Stimulated activated CD8-positive, alpha-beta memory T cell treated with anti-CD3 and anti-CD28 coated beads, Interleukin-12 subunit alpha, Interleukin-12 subunit beta, amount 100 ng/mL, for 4 hours (primary cell): ENCODE results near the gene SPECC1L.

Experiments used
- DNase-seq: peaks from one replicate; pipeline ENCODE4 v3.0.0-alpha.2; 2020; ENCODE audit warnings: low read depth

The SPECC1L gene

DNA sequence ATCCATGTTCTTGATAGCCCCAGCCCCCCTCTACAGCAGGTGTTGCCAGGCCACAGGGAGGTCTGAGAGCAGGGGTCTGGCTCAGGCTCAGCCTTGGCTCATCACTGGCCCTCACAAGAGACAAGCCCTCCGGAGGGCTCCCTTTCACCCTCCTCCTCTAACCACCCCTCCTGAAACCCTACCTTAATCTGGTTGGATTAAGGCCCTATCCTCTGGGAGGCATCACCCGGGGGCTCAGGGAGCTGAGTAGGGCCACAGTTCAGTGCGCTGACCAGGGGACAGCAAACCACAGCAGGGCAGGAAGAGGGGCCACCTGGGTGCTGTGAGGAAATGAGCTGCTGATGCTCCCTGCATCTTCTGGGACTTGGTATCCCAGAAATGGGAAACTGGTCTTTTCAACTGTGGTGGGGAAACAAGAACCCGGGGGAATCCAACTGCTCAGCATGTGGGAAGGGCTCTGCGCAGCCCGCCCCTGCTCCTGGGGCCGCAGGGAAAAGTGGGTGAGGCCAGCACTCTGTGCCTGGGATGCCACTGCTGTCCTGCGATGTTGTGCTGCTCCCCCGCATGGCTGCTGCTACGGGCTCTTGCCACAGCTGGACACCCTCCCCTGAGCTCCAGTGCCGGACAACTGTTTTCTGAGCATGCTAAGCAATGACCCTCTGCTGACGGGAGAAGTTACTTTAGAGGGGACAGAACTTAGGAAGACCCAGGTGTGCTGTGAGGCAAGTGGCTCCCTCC lies 174.3 kb downstream of the SPECC1L start:
- no peak for DNase-seq

DNA sequence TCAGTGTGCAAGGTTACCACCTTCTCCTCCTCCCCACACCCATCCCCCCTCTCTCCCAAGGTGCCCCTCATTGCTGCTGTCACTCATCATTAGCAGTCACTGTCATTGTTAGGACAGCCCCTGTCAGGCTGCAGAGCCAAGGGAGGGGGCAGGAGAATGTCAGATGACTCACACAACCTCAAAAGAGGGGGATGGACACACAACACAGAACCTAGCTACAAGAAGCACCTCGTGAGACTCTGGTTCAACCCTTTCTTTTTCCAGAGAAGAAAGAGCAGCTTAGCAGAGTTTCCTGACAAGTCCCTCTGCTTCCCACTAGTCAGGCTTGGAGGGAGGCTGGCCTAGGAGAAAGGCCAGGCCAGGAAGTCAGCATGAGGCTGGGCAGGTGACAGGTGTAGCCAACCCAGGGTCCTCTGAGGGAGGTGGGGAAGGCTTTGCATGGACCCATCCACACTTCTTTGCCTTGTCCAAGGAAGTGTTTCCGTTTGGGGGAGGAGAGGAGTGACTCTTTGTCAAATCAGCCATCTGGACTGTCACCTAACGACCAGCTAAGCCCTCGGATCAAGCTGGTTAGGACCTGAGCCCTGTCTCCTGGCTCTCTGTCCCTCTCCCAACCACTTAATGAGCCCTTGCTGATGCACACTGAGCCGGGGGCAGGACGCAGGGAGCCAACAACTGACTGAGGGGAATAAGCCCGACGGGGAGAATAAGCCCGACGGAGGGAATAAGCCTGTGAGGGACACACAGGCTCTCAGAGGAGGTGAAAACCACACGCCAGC lies 175.0 kb downstream of the SPECC1L start:
- no peak for DNase-seq

DNA sequence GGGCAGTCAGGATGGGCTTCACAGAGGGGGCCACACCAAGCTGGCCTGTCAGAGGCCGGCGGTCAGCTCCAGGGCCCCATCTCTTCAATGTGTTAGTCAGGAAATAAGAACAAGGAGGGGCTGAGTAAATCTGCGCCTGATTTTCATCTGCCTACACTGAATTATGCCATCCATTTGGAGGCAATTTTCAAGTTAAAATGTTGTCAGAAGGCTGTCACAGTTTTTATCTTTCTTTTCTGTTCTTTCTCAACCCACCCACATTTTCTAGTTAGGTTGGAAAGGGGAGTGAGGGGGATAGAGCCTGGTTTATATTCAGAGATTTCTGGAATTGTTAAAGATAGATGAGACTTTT lies 175.6 kb downstream of the SPECC1L start:
- no peak for DNase-seq

DNA sequence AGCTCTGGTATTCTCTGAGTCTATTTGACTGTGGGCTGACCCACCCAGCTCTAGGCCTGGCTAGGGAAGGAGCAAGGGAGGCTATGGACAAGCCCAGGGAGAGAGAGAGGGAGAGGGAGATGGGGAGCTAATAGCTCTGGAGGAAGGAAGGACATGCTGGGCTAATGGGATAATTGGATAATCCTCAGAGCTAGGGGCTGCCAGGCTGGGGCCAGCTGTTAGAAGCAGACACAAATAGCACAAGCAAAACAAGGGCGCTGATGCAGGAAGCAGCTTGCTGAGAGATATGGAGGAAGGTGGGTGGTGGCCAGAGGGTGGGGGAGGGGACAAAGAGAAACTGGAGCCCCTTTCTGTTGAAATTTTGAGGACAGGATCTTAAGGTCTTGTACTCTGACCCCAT lies 180.0 kb downstream of the SPECC1L start:
- no peak for DNase-seq

DNA sequence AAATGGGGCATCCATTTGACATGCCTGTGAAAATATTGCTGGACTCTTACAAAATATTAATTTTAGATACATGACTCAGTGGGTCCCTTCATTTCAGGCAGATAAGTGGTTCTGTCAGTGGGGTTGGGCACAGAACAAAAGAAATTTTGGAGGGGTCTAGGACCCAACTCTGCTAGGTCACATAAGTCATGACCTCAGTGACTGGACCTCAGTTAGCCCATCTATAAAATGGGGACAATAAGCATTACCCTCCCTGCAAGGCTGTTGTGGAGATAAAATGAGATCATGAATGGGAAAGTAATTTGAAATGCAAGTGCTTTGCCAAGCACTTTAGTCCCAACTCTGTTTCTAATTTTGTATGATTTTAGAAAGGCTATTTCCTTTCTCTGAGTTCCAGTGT lies 180.5 kb downstream of the SPECC1L start:
- DNase-seq = no peak

DNA sequence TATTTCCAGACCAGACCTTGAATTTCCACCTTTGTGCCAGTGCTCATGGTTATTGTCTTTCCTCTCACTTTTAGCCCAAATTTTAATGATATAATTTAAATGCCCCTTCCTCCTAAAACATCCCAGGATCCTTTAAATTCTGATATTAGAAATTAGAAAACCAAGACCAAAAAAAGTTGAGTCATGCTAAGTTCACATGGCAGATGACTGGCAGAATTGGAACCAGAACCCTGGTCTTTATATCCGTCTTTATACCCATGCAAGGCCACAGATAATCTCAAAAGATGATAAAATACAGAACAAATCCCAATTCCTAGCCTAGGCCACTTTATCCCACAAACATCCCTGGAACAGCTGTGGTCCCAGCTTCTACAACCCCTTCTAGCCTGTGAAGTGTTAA lies 183.2 kb downstream of the SPECC1L start:
- DNase-seq = no peak

DNA sequence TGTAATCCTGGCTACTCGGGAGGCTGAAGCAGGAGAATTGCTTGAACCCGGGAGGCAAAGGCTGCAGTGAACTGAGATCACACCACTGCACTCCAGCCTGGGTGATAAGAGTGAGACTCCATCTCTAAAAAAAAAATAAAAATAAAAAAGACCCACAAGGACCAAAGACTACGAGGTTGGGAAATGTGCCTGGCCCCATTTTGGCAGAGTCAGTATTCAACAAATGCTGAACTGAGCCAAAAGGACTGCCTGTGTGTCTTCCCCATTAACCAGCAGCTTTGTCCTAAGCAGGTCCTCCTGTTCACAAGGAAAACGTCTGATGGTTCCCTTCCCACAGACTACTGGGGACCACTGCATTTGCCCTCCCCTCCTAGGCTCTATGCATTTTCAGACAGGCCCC lies 184.4 kb downstream of the SPECC1L start:
- no peak for DNase-seq

DNA sequence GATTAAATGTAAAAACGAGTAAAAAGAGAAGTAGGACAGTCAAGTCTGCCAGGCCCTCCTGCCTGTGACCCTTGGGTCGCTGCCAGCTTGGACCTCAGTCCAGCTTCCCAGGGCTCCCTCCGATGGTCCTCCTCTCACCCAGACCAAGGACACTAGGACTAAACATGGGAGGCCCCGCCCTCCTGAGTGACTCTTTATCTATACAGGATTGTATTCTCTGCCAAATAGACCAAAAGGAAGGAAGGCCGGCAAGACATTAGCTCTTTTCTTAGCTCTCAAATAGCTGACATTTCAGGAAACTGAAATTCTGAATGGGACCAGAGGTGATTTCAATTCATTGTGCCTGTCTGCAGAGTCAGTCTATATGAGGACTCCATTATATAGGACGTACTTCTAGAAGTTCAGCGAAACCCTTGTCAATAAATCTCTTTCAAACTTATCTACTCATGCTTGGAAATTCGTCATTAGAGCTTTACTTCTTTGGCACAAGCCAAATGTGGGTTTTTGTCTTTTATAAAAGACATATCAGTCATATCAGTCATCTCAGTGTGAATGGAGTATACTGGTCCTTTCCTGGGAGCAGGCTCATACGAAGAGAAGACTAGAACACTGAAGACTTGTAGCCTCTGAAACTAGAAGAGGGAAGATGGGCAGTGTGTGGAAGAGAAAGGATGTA lies 185.3 kb downstream of the SPECC1L start:
- DNase-seq = no peak

DNA sequence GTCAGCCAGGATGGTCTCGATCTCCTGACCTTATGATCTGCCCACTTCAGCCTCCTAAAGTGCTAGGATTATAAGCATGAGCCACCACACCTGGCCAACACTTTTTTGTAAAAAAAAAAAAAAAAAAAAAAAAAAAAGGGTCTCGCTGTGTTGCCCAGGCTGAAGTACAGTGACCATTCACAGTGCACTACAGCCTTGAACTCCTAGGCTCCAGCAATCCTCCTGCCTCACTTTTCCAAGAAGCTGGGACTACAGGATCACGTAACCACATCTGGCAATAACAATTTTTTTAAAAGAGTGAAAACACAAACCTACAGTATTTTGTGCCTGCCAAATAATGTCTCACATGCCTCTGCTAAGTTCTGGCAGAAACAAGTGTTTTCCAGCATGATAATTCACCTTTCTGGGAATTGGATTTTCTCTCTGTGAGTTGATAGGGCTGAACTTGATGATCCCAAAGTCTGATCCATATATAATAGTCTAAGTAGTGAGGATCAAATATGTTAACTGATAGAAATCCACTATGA lies 187.3 kb downstream of the SPECC1L start:
- no peak for DNase-seq

DNA sequence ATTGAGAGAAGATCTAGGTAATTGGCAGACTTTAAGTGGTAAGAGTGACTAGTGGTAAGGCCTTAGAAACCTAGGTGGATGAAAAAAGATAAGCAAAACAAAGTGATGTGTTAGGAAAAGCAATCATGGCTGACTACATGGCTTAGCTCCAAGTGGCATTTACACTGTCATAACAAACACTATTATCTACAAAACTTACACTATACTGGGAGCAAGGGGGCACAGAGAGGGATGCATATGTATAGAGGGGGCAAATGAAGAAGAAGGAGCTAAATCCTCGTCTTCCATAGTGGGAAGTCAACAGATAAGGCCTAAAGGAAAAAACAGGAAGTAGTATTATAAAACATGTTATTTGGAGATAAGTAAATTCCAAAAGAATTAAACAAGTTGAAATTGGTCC lies 189.3 kb downstream of the SPECC1L start:
- DNase-seq = no peak

DNA sequence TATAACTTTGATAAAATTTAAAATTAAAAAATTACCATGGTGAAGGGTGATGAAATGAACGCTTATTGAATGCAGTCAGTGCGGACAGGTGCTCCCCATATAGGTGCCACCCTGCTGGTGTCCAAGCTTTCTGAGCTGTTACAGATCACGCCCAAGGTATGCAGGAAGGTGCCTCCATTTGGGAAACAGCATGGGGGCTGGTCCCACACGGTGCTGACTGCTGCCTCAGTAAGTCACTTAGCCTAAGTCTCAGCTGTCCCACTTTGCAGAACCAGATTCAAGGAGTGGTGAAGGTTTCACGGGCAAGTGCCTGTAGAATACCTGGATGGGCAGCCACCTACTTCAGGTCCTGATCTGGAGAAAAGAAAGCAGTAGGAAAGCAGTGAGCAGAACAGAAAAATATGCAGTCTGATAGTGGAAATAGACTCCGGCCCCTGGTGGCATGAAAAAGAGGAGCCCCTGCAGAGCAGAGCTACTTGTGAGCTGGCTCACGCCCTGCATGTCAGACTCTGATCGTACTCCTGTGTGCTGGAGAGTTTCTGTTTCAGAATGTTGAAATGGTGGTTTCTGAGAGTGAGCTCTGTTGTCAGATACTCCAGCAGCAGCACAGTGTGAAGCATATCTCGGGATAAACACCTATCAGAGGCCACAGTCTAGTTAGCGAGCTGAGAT lies 189.9 kb downstream of the SPECC1L start:
- no peak for DNase-seq

DNA sequence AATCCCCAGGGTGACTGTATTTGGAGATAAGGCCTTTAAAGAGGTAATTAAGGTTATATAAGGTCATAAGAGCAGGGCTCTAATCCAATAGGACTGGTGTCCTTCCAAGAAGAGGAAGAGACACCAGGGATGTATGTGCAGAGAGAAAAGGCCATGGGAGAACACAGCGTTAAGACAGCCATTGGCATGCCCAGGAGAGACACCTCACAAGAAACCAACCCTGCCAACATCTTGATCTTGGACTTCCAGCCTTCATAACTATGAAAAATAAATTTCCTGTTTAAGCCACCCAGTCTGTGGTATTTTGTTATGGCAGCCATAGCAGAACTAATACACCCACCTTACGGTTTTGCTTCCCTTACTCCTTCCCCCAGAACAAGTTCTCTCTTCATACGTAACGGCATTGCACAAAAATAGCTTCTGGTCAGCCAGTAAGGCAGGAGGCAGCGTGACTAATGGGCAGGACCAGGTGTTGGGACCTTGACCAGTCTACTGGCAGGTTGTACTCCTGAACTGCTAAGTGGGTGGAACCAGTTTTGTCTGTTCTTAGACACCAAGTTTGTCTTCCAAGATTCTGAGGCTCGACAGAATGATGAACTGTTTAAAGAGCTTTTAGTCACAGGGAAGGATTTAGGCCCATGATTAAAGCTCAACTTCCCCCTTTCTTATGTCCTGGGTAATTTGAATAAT lies 192.6 kb downstream of the SPECC1L start:
- no peak for DNase-seq

DNA sequence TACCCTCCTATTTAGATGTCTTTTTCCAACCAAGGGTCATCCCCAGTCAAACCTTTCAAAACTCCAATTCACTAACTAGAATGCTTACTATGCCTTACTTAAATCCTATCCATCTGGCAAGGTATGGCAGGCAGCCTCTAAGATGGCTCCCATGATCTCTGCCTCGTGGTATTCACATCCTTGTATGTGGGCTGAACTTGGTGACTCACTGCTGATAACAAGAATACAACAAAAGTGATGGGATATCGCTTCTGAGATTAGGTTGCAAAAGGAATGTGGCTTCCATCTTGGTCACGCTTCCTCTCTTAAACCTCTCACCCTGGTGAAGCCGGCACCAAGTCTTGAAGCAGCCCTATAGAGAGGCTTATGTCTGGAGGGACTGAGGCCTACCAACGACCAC lies 194.9 kb downstream of the SPECC1L start:
- no peak for DNase-seq

DNA sequence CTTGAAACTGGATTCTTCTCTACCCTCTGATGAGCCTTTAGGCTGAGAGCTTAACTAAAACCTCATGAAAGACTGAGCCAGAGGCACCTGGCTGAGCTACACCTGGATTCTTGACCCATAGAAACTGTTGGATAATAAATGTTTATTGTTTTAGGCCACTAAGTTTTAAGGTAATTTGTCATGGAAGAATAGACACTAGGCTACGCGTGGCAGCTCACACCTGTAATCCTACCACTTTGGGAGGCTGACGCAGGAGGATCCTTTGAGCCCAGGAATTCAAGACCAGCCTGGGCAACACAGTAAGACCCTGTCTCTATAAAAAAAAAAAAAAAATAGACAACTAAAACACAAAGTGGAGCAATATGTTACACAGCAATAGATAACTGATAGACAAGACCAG lies 195.3 kb downstream of the SPECC1L start:
- no peak for DNase-seq

DNA sequence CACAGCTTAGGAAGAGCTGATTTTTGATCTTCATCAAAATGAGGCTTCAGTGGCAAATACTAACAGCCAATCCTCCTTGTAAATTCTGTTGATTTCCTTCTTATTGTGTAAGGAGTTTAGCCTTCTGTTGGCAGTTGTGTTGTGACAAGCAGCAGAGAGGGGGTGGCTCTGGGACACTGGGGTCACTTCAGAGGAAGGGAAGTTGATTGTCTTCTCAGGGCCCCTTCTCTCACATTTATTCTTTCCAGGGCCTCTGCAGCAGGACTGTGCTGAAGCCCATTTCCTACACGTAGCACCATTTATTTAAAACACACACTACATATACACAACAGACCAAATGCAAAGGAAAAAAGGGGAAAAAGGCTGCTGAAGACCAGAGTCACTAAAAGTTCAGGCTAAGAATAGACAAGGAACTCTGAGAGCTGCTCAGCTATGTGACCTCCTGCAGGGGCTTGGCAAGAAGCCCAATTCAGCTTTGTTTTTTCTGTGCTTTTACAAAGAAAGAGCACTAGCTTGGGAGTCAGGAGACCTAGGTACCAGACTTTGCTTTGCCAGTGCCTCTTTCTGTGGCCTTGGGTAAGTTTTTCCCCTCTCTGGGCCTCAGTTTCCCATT lies 196.2 kb downstream of the SPECC1L start:
- DNase-seq = no peak

DNA sequence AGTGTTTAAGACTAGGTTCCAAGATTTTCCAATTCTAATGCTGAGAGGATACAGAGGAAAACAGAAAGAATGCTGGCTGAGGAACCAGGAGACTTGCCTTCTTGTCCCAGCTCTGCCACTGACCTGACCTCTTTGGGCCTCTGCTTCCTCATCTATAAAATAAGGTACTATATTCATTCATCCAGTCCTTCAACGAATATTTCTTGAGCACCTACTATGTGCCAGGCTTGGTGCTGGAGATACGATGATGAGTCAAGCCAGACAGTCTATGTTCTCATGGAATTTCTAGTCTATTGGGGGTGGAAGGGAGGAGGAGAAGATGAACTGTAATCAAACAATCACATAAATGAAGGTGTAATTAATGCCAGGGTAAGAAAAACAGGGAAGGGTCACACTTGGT lies 196.7 kb downstream of the SPECC1L start:
- no peak for DNase-seq
